ENCODE data around the gene ST3GAL6.

Gene ST3GAL6

GRCh38 chr3:98763076-98763475 lies at the start of gene ST3GAL6:
Gene ST3GAL6 (plus strand): TSS chr3:98763340. CDS start chr3:98768441, 5,101 bp downstream.
- Mint-ChIP-seq H3K4me3 (no peak within 1 kb of the TSS), H3K36me3 (ENCODE audit: low read depth) (no peaks in the 10 kb centered on the region), H3K9me3 (no peaks in the 10 kb centered on the region), H3K27ac (no peak within 1 kb of the TSS), H3K4me1 (peaks cover 5% of the 10 kb centered on the region), H3K27me3 (peaks cover 5% of the 10 kb centered on the region)
- ATAC-seq: no peak
- no peak for DNase-seq

- H3K9me3 Mint-ChIP-seq: no peaks in the 10 kb centered on the region
- no peaks in the 10 kb centered on the region for H3K27me3 Mint-ChIP-seq
- no peak overlapping the region for H3K4me3 Mint-ChIP-seq
- ATAC-seq: no peak
- no peak overlapping the region for H3K27ac Mint-ChIP-seq
- H3K36me3 Mint-ChIP-seq (ENCODE audit: low read depth): no peaks in the 10 kb centered on the region
- no peak for DNase-seq
- no peaks in the 10 kb centered on the region for H3K4me1 Mint-ChIP-seq
Observed at GRCh38 chr3:98713984-98714383, 49.2 kb upstream of the ST3GAL6 start.

GRCh38 chr3:98717584-98717983 lies 45.6 kb upstream of the ST3GAL6 start:
- DNase-seq (no peak), ATAC-seq (no peak)
- Mint-ChIP-seq H3K36me3 (ENCODE audit: low read depth) (no peaks in the 10 kb centered on the region), H3K9me3 (no peaks in the 10 kb centered on the region), H3K4me3 (no peak overlapping the region), H3K27me3 (no peaks in the 10 kb centered on the region), H3K27ac (no peak overlapping the region), H3K4me1 (no peaks in the 10 kb centered on the region)

- H3K9me3 Mint-ChIP-seq: no peaks in the 10 kb centered on the region
- ATAC-seq (no peak), DNase-seq (no peak)
- H3K27me3 Mint-ChIP-seq: no peaks in the 10 kb centered on the region
- H3K27ac Mint-ChIP-seq: no peak overlapping the region
- no peaks in the 10 kb centered on the region for H3K36me3 Mint-ChIP-seq (ENCODE audit: low read depth)
- no peak overlapping the region for H3K4me3 Mint-ChIP-seq
- no peaks in the 10 kb centered on the region for H3K4me1 Mint-ChIP-seq
Observed at GRCh38 chr3:98718730-98719129, 44.4 kb upstream of the ST3GAL6 start.

- Mint-ChIP-seq H3K9me3 (no peaks in the 10 kb centered on the region), H3K4me3 (no peak overlapping the region), H3K27ac (no peak overlapping the region), H3K27me3 (peaks cover 11% of the 10 kb centered on the region), H3K36me3 (ENCODE audit: low read depth) (no peaks in the 10 kb centered on the region), H3K4me1 (no peaks in the 10 kb centered on the region)
- ATAC-seq: no peak
- DNase-seq: no peak
Observed at GRCh38 chr3:98721776-98722175, 41.4 kb upstream of the ST3GAL6 start.

- H3K4me3 Mint-ChIP-seq: no peak overlapping the region
- DNase-seq (no peak), ATAC-seq (no peak)
- peaks cover 11% of the 10 kb centered on the region for H3K27me3 Mint-ChIP-seq
- H3K27ac Mint-ChIP-seq: no peak overlapping the region
- H3K36me3 Mint-ChIP-seq (ENCODE audit: low read depth): no peaks in the 10 kb centered on the region
- H3K4me1 Mint-ChIP-seq: no peaks in the 10 kb centered on the region
- H3K9me3 Mint-ChIP-seq: no peaks in the 10 kb centered on the region
Observed at GRCh38 chr3:98722389-98722788, 40.8 kb upstream of the ST3GAL6 start.

- H3K4me3 Mint-ChIP-seq: no peak overlapping the region
- H3K36me3 Mint-ChIP-seq (ENCODE audit: low read depth): no peaks in the 10 kb centered on the region
- DNase-seq (no peak), ATAC-seq (no peak)
- H3K27ac Mint-ChIP-seq: no peak overlapping the region
- H3K27me3 Mint-ChIP-seq: peaks cover 21% of the 10 kb centered on the region
- no peaks in the 10 kb centered on the region for H3K9me3 Mint-ChIP-seq
- peaks cover 1% of the 10 kb centered on the region for H3K4me1 Mint-ChIP-seq
Observed at GRCh38 chr3:98725352-98725751, 37.8 kb upstream of the ST3GAL6 start.

- peaks cover 6% of the 10 kb centered on the region for H3K4me1 Mint-ChIP-seq
- no peaks in the 10 kb centered on the region for H3K36me3 Mint-ChIP-seq (ENCODE audit: low read depth)
- H3K27me3 Mint-ChIP-seq: peaks cover 28% of the 10 kb centered on the region
- H3K27ac Mint-ChIP-seq: no peak overlapping the region
- DNase-seq: no peak
- no peak overlapping the region for H3K4me3 Mint-ChIP-seq
- ATAC-seq: no peak
- no peaks in the 10 kb centered on the region for H3K9me3 Mint-ChIP-seq
Observed at GRCh38 chr3:98726084-98726483, 37.1 kb upstream of the ST3GAL6 start.

- ATAC-seq (no peak), DNase-seq (no peak)
- no peaks in the 10 kb centered on the region for H3K9me3 Mint-ChIP-seq
- no peaks in the 10 kb centered on the region for H3K36me3 Mint-ChIP-seq (ENCODE audit: low read depth)
- H3K4me1 Mint-ChIP-seq: peaks cover 13% of the 10 kb centered on the region
- no peak overlapping the region for H3K4me3 Mint-ChIP-seq
- no peak overlapping the region for H3K27ac Mint-ChIP-seq
- peaks cover 35% of the 10 kb centered on the region for H3K27me3 Mint-ChIP-seq
Observed at GRCh38 chr3:98727638-98728037, 35.5 kb upstream of the ST3GAL6 start.

- no peak overlapping the region for H3K4me3 Mint-ChIP-seq
- no peaks in the 10 kb centered on the region for H3K9me3 Mint-ChIP-seq
- H3K36me3 Mint-ChIP-seq (ENCODE audit: low read depth): no peaks in the 10 kb centered on the region
- peaks cover 18% of the 10 kb centered on the region for H3K4me1 Mint-ChIP-seq
- no peak overlapping the region for H3K27ac Mint-ChIP-seq
- no peak for ATAC-seq
- no peak for DNase-seq
- H3K27me3 Mint-ChIP-seq: peaks cover 40% of the 10 kb centered on the region
Observed at GRCh38 chr3:98728672-98729071, 34.5 kb upstream of the ST3GAL6 start.

- ATAC-seq (peak; percentile 78), DNase-seq (peak; percentile 7)
- Mint-ChIP-seq H3K9me3 (no peaks in the 10 kb centered on the region), H3K27me3 (peaks cover 51% of the 10 kb centered on the region), H3K4me3 (no peak overlapping the region), H3K4me1 (peaks cover 23% of the 10 kb centered on the region), H3K36me3 (ENCODE audit: low read depth) (no peaks in the 10 kb centered on the region), H3K27ac (no peak overlapping the region)
Observed at GRCh38 chr3:98730338-98730737, 32.8 kb upstream of the ST3GAL6 start.

- no peak overlapping the region for H3K4me3 Mint-ChIP-seq
- H3K27me3 Mint-ChIP-seq: peaks cover 49% of the 10 kb centered on the region
- H3K36me3 Mint-ChIP-seq (ENCODE audit: low read depth): no peaks in the 10 kb centered on the region
- peaks cover 23% of the 10 kb centered on the region for H3K4me1 Mint-ChIP-seq
- no peak overlapping the region for H3K27ac Mint-ChIP-seq
- ATAC-seq (no peak), DNase-seq (no peak)
- no peaks in the 10 kb centered on the region for H3K9me3 Mint-ChIP-seq
Observed at GRCh38 chr3:98730886-98731537, 32.1 kb upstream of the ST3GAL6 start.

GRCh38 chr3:98731720-98732285 lies 31.3 kb upstream of the ST3GAL6 start:
- Mint-ChIP-seq H3K27me3 (peaks cover 51% of the 10 kb centered on the region), H3K9me3 (no peaks in the 10 kb centered on the region), H3K27ac (no peak overlapping the region), H3K4me3 (peak overlapping the region; percentile 77), H3K4me1 (peaks cover 23% of the 10 kb centered on the region), H3K36me3 (ENCODE audit: low read depth) (no peaks in the 10 kb centered on the region)
- ATAC-seq (no peak), DNase-seq (no peak)

- Mint-ChIP-seq H3K4me3 (peak overlapping the region; percentile 77), H3K9me3 (no peaks in the 10 kb centered on the region), H3K4me1 (peaks cover 23% of the 10 kb centered on the region), H3K27me3 (peaks cover 54% of the 10 kb centered on the region), H3K27ac (no peak overlapping the region), H3K36me3 (ENCODE audit: low read depth) (no peaks in the 10 kb centered on the region)
- DNase-seq: peak; percentile 23
- peak; percentile 2 for ATAC-seq
Observed at GRCh38 chr3:98732286-98733052, 30.7 kb upstream of the ST3GAL6 start.

All from activated naive CD8-positive, alpha-beta T cell treated with anti-CD3 and anti-CD28 coated beads, Interleukin-2, amount 50 U/mL, for 24 hours (primary cell).